ENCODE measurements around the gene ADAMTS12. TPM values are rescaled to one million over a fixed set of nuclear protein-coding genes. Genes with fewer than 3 reads are reported as not detected.

Gene ADAMTS12
- total RNA-seq, 1 donor from 2014 or later, result 1.7 TPM

DNA sequence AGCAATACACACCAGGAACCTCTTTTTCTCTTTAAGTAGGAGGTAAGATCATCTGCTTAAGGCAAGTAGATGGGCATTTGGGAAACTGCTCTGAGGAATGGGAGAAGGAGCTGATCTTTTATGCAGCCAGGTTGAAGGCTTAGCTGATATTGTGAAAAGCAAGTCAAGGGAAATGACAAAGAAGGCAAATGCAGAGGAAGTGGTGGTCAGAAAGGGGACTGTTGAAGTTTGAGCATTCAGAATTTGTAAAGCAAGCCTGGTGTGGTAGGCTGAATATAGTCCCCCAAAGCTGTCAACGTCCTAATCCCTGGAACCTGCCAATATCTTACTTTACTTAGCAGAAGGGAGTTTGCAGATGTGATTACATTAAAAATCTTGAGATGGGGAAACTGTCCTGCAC is 128.9 kb downstream of the ADAMTS12 start:
- no peak for DNase-seq (ENCODE audit: low spot score)

- no peak for DNase-seq (ENCODE audit: low spot score)
Measured at GRCh38 chr5:33761139-33761538, 130.7 kb downstream of the ADAMTS12 start.

DNA sequence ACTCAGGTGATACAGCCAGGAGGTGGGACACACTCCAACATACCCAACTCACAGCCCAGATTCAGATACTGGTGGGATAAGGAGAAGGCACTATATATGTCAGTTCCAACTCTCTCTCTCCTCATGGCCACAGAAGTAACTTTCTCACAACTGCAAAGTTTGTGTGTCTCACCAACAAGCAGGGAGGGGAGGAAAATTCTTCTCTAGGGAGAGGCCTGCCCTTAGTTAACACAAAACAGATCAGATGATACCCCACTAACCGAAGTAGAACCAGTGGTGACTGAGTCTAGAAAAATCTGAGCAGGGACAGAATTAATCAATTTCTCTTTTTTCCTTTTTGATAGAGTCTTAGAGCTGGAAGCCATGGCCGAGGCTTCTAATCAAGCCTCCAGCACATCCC is 133.1 kb downstream of the ADAMTS12 start:
- DNase-seq (ENCODE audit: low spot score), result no peak

DNA sequence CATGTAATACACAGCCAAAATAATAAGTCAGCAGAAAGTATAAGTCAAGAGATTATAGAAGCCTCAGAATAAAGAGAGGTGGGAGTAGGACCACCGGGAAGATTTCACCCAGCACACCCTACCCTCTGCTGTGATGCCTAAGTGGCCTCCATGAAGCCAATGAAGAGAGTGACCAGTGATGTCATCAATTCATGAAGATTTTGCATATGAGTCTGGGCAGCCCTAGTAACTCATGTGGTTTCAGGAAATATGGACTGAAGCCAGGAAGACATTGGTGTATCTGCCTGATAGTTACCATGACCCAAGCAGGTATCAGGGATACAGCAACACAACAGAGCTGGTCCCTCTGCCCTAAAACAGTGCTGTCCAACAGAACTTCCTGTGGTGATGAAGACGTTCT is 135.3 kb downstream of the ADAMTS12 start:
- no peak for DNase-seq (ENCODE audit: low spot score)

DNA sequence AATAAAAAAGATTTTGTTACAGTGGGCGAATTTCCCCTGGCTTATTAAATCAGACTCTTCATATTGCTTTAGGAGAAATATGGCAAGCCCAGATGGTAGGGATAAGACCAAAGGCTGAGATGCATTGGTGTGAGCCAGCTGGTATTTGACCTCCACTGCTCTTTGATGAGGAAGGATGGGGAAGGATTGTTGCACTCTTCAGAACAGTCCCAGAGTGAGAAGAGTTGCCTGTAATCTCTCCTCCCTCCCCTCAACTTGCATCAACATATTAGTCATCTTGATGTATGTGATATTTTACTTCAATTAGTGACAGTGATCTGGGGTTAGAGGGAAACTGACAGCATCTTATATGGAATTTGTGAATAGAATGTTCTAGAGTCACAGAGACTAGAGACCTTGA is 136.6 kb downstream of the ADAMTS12 start:
- DNase-seq (ENCODE audit: low spot score), result no peak

- no peak for DNase-seq (ENCODE audit: low spot score)
Measured at GRCh38 chr5:33753704-33754103, 138.1 kb downstream of the ADAMTS12 start.

DNA sequence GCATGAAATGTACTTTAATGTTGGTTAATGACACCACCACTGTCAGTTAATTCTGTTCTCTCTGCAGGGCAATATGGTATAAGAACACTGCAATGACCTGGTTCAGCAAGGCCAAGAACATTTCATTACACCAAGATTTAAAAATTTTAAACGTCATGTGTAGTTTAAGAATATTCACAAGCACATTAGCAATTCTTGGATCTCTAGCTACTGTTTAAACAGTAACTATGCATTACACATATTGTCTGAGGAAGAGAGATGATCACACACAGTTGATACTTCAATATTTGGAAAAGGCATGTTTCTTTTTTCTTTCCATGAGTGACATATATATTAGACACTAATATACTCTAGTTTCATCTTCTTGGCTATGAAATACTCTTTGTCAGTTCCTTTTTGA is 143.0 kb downstream of the ADAMTS12 start:
- no peak for DNase-seq (ENCODE audit: low spot score)

DNA sequence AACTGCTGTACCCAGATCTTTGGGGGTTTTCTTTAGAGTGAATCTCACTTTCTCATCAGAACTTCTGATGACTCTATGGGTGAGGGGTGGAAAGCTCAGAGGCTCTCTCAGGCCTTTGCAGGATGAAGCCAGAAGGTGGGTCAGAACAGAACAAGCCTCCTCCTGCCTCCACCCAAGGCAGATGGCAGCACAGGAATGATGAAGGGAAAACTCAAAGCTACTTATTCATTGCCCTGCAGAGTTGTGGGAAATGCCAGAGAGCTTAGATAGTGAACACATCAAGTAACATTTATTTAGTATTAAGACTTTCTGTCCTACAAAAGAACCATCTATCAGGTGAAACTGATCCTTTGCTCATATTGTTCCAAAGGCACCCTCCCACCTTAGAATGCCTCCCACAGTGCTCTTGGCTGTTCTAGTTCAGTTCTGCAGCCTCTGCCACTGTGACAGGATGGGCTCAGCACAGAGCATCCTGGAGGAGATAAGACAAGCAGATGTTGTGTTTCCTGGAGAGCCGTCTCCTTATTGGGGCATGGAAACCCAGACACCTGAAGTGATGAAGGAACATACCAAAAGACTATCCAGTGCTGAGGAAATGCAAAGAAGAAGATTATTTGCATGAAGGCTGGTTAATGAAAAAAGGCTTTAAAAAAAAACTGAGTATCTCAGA is 146.6 kb downstream of the ADAMTS12 start:
- DNase-seq (ENCODE audit: low spot score), result no peak

GRCh38 chr5:33743099-33743498 is 148.7 kb downstream of the ADAMTS12 start:
- no peak for DNase-seq (ENCODE audit: low spot score)

DNA sequence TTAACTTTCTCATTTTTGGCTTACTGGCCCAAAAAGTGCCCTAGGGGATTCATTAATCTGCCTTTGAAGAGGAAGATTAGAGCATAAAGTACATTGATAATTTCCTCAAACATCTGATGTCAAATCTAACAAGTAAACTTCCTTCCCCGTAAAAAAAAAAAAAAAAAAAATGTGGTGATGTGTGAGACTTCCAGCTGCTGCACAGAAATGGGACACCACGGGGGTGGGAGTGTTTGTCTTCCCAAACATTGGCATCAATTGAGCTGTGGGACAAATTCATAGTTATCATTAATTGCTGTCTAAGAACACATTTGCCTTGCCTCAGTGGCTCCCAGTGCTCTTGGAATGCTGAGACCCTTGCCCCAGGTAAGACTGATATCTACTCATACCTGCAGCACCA is 149.6 kb downstream of the ADAMTS12 start:
- DNase-seq (ENCODE audit: low spot score), result no peak

DNA sequence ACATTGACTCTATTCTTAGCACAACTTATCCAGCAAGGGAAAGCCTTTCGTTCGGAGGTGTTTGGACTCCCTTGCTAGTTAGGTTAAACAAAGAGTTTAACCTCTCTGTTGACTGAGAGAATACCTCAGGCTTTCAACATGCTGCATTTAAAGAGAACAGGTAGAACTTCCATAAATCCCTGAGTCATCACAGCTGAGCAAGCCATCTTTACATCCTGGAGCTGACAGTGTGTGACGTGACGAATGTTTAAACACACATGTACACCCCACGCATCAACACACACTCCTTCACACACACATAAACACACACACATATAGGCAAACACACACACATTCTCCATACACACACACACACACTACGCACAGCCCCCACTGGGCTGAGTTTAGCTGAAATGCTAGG is 152.8 kb downstream of the ADAMTS12 start:
- no peak for DNase-seq (ENCODE audit: low spot score)

DNA sequence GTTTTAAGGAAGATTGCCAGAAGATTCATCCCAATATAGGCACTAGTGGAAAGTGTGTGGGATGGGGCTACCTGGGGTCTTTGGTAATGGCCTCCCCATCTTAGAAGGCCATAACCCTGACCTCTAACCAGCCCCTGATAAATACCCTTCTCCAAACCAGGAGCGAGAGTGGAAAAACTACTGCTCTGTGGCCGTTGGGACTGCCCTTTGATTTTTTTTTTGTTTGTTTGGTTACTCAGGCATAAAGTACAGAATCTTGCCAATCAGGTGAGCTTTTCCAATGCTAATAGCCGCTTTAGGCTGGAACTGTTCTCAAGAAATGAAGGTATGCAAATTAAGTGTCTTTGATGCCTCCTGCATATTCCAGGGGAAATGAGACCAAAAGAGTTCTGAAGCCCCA is 153.7 kb downstream of the ADAMTS12 start:
- DNase-seq (ENCODE audit: low spot score), result no peak

- no peak for DNase-seq (ENCODE audit: low spot score)
Measured at GRCh38 chr5:33737697-33738096, 154.1 kb downstream of the ADAMTS12 start.

GRCh38 chr5:33737284-33737683 is 154.5 kb downstream of the ADAMTS12 start:
- no peak for DNase-seq (ENCODE audit: low spot score)

- no peak for DNase-seq (ENCODE audit: low spot score)
Measured at GRCh38 chr5:33736510-33736909, 155.3 kb downstream of the ADAMTS12 start.

GRCh38 chr5:33735072-33735471 is 156.7 kb downstream of the ADAMTS12 start:
- no peak for DNase-seq (ENCODE audit: low spot score)

GRCh38 chr5:33734537-33734936 is 157.3 kb downstream of the ADAMTS12 start:
- no peak for DNase-seq (ENCODE audit: low spot score)

DNA sequence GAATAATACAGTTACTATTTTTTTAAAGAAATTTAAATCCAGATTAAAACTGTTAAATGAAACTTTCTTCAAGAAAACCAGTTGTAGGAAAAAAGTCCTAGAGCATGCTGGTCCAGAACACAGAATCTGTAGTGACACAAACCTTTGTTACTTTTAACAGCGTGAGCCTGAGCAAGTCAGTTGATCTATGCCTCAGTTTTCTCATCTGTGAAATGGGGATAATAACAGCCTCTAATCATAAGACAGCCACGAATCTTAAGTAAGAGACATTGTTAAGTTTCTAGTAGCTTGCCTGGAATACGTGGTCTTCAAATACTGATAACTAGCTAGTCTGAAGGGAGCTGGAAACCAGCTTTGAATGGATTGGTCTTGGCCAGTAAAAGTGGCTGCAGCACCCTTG is 158.6 kb downstream of the ADAMTS12 start:
- no peak for DNase-seq (ENCODE audit: low spot score)

DNA sequence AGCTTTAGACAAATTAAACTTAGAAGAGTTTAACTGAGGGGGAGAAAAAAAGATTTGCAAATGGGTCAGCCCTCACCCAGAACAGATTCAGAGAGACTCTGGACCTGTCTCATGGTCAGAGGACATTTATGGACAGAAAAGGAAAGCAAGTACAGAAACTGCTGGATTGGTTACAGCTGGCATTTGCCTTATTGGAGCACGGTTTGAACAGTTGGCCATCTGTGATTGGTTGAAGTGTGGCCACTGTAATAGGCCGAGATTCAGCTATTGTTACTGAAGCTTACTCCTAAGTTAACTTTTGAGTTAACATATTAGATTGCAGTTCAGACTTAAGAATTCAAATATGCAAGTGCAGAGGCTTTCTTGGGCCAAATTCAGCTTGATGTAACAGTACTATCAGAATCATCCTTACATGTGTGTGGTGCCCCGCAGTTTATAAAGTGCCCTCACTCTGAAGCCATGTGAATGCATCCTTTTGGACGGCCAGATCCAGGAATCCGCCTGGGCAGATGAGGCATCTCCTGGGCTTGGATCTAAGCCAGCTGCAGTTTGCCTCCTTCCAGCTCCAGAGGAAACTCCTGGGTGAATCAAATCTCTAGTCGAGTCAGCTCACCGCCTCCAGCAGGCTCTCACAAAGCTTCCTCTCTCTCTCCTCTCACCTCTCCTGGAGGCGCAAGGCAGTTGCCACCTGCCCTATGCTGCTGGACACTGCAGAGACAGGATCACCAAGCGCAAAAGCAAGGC is 165.2 kb downstream of the ADAMTS12 start:
- DNase-seq (ENCODE audit: low spot score), result no peak

DNA sequence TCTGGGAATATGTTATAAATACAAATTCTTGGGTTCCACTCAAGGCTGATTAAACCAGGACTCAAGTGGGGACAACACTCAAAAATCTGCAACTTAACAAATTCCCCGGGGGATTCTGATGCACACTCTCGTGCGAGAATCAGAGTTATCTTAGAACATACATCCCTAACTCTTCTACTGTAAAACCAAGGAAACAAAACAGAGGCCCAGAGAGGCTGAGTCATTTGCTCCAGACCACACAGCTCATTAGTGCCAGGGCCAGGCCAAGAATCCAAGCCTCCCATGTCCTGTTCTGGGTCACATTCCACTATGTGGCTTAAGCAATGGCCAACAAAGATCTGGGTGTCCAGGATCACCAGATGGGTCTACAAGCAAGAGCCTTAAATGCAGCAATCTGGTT is 166.0 kb downstream of the ADAMTS12 start:
- DNase-seq (ENCODE audit: low spot score), result no peak

GRCh38 chr5:33721491-33722200 is 170.1 kb downstream of the ADAMTS12 start:
- DNase-seq (ENCODE audit: low spot score), result no peak

DNA sequence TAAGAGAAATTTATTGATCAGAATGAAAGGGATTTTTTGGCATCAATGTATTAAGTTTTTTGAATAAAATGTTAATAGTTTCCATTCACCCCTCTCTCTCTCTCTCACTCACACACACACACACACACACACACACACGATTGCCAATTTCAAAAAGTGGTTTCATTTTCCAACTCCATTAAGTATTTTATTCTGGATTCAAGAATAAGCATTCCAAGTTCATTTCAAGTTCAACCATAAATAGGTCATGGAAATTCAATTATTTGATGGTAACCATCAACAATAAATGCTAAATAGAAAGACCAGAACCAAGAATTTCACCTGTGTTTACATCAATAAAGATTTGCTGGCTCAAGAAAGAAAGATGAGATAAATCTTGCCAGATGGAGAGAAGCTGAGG is 171.6 kb downstream of the ADAMTS12 start:
- DNase-seq (ENCODE audit: low spot score), result no peak

GRCh38 chr5:33719769-33720168 is 172.0 kb downstream of the ADAMTS12 start:
- DNase-seq (ENCODE audit: low spot score), result no peak
